ENCODE measurements around the gene OPCML. TPM values are rescaled to one million over a fixed set of nuclear protein-coding genes. Genes with fewer than 3 reads are reported as not detected.

The OPCML gene
- total and polyA plus RNA-seq, 2 experiments from 2014 or later: 1.2 to 4.4 TPM

DNA sequence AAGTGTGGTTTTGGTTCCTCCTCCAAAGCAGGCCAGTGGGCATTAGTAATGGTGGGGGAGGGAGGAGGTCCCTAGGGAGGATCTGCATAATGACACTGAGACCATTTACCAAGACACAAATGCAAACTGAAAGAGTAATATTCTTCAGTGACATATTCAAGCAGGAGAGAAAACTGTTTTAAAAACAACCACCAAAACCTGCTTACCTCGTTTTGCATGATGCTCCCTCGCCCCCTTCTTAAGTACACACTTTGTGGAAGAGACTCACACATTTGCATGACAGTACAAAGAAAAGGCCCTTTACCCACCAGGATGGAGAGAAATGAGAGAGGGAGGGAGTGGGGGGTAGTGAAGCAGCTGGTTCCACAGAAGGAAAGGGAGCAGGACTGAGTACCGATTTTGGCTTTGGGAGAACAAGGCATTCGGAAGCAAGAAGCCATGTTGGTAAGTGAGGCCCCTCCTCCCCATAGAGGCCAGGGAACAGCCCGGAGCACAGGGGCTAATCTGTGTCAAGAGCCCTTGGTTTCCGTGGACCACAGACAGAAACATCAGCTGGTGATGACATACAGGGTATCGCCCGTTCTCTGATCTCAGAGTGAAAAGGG, 13.0 kb upstream of the OPCML start (continued):
- TF ChIP-seq, protein P1, sequence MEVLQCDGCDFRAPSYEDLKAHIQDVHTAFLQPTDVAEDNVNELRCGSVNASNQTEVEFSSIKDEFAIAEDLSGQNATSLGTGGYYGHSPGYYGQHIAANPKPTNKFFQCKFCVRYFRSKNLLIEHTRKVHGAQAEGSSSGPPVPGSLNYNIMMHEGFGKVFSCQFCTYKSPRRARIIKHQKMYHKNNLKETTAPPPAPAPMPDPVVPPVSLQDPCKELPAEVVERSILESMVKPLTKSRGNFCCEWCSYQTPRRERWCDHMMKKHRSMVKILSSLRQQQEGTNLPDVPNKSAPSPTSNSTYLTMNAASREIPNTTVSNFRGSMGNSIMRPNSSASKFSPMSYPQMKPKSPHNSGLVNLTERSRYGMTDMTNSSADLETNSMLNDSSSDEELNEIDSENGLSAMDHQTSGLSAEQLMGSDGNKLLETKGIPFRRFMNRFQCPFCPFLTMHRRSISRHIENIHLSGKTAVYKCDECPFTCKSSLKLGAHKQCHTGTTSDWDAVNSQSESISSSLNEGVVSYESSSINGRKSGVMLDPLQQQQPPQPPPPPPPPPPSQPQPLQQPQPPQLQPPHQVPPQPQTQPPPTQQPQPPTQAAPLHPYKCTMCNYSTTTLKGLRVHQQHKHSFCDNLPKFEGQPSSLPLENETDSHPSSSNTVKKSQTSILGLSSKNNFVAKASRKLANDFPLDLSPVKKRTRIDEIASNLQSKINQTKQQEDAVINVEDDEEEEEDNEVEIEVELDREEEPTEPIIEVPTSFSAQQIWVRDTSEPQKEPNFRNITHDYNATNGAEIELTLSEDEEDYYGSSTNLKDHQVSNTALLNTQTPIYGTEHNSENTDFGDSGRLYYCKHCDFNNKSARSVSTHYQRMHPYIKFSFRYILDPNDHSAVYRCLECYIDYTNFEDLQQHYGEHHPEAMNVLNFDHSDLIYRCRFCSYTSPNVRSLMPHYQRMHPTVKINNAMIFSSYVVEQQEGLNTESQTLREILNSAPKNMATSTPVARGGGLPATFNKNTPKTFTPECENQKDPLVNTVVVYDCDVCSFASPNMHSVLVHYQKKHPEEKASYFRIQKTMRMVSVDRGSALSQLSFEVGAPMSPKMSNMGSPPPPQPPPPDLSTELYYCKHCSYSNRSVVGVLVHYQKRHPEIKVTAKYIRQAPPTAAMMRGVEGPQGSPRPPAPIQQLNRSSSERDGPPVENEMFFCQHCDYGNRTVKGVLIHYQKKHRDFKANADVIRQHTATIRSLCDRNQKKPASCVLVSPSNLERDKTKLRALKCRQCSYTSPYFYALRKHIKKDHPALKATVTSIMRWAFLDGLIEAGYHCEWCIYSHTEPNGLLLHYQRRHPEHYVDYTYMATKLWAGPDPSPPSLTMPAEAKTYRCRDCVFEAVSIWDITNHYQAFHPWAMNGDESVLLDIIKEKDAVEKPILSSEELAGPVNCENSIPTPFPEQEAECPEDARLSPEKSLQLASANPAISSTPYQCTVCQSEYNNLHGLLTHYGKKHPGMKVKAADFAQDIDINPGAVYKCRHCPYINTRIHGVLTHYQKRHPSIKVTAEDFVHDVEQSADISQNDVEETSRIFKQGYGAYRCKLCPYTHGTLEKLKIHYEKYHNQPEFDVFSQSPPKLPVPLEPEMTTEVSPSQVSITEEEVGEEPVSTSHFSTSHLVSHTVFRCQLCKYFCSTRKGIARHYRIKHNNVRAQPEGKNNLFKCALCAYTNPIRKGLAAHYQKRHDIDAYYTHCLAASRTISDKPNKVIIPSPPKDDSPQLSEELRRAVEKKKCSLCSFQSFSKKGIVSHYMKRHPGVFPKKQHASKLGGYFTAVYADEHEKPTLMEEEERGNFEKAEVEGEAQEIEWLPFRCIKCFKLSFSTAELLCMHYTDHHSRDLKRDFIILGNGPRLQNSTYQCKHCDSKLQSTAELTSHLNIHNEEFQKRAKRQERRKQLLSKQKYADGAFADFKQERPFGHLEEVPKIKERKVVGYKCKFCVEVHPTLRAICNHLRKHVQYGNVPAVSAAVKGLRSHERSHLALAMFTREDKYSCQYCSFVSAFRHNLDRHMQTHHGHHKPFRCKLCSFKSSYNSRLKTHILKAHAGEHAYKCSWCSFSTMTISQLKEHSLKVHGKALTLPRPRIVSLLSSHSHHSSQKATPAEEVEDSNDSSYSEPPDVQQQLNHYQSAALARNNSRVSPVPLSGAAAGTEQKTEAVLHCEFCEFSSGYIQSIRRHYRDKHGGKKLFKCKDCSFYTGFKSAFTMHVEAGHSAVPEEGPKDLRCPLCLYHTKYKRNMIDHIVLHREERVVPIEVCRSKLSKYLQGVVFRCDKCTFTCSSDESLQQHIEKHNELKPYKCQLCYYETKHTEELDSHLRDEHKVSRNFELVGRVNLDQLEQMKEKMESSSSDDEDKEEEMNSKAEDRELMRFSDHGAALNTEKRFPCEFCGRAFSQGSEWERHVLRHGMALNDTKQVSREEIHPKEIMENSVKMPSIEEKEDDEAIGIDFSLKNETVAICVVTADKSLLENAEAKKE (CRISPR knock-in tag; IDR thresholded peaks at IDR 0.05): no peak
- no peak for TF ChIP-seq ZNF331 (CRISPR knock-in tag; IDR thresholded peaks at IDR 0.05; ENCODE audit: low read depth)

DNA sequence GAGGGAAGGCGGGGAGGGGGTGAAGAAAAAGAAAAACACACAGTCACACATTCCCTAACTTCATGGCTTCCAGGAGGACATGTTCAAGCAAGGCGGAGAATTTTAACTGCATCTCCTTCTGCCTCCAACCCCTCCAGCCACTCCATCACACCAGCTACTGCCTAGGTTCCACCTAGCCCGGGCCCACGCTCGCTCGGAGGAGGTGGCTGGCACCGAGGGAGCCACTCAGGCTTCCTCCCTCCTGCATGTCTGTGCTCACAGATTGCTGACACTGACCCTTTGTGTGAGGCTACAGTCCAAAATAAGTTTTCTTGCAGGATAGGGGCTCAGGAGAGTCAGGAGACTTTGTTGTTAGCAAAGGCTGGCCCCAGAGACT, 9.4 kb upstream of the OPCML start:
- no peaks in the 10 kb centered on the region for H3K9me2 ChIP-seq (ENCODE audit: insufficient read depth)
- peaks cover 3% of the 10 kb centered on the region; the same call in 2 of the 3 replicates for H3K9me3 Mint-ChIP-seq
- no peaks in the 10 kb centered on the region for H4K20me1 ChIP-seq (replicated peaks; ENCODE audit: insufficient read depth)
- peaks cover 13% of the 10 kb centered on the region for H3K27me3 Mint-ChIP-seq (ENCODE audit: insufficient read depth, low read depth, poor library complexity)
- H3K4me3 ChIP-seq: peak overlapping the region; percentile 21; the same call in 1 of the 2 replicates
- peaks cover 7% of the 10 kb centered on the region; the same call in 2 of the 3 replicates for H3K36me3 Mint-ChIP-seq (ENCODE audit: low read depth)
- DNase-seq (ENCODE audit: low spot score) (peak; percentile 18), ATAC-seq (peak; percentile 26)
- H3K27ac ChIP-seq (ENCODE audit: low read depth): peak overlapping the region; percentile 91
- TF ChIP-seq, protein P1 (CRISPR knock-in tag; IDR thresholded peaks at IDR 0.05): peak; percentile 66; the same call in 1 of the 2 replicates
- TF ChIP-seq, protein P2, sequence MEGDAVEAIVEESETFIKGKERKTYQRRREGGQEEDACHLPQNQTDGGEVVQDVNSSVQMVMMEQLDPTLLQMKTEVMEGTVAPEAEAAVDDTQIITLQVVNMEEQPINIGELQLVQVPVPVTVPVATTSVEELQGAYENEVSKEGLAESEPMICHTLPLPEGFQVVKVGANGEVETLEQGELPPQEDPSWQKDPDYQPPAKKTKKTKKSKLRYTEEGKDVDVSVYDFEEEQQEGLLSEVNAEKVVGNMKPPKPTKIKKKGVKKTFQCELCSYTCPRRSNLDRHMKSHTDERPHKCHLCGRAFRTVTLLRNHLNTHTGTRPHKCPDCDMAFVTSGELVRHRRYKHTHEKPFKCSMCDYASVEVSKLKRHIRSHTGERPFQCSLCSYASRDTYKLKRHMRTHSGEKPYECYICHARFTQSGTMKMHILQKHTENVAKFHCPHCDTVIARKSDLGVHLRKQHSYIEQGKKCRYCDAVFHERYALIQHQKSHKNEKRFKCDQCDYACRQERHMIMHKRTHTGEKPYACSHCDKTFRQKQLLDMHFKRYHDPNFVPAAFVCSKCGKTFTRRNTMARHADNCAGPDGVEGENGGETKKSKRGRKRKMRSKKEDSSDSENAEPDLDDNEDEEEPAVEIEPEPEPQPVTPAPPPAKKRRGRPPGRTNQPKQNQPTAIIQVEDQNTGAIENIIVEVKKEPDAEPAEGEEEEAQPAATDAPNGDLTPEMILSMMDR (conservative IDR thresholded peaks at IDR 0.05; ENCODE audit: low read depth in 2 of 2): no peak
- TF ChIP-seq POLR2AphosphoS5 (IDR thresholded peaks at IDR 0.05; ENCODE audit: low read depth) (no peak; the same call in none of the 2 replicates), JUNB (IDR thresholded peaks at IDR 0.05; ENCODE audit: unreplicated experiment) (no peak)
- no peaks in the 10 kb centered on the region for H3K79me2 ChIP-seq (replicated peaks; ENCODE audit: insufficient read depth)
- peak overlapping the region; percentile 54; the same call in 2 of the 3 replicates for H3K4me3 Mint-ChIP-seq
- H3K27me3 ChIP-seq (ENCODE audit: insufficient read depth): no peaks in the 10 kb centered on the region
- no peaks in the 10 kb centered on the region for H3K36me3 ChIP-seq (ENCODE audit: insufficient read depth)
- H3K4me1 Mint-ChIP-seq: peaks cover 61% of the 10 kb centered on the region
- no peak overlapping the region for H2AFZ ChIP-seq
- H3F3A ChIP-seq (replicated peaks; ENCODE audit: low read depth): peaks cover 12% of the 10 kb centered on the region
- peaks cover 56% of the 10 kb centered on the region for H3K4me1 ChIP-seq (ENCODE audit: insufficient read depth)
- H3K4me2 ChIP-seq: peak overlapping the region; percentile 50
- H3K27ac Mint-ChIP-seq: peak overlapping the region; percentile 95

Measured in GM23338 (cell line).